Upper lobe of left lung (tissue), 4 donors: ENCODE results near the gene IGSF9B.

Experiments used
- CTCF ChIP-seq, 6 experiments: fragments of 450-650 bp in 4 of 6; fragments of 200-600 bp in 2 of 6; sonication (generic) in 2 of 6; IDR thresholded peaks; one replicate each; pipeline ENCODE4 v1.5.1; 2016 to 2019; ENCODE audit warnings: antibody characterized with exemption in 6 of 6
- EP300 ChIP-seq, 4 donors: sonication (generic); formaldehyde crosslinking; IDR thresholded peaks; one replicate each; pipeline ENCODE4 v1.5.1; 2017; ENCODE audit warnings: antibody characterized with exemption in 4 of 4, control low read depth in 2 of 4
- POLR2A ChIP-seq, 4 donors: fragments of 450-650 bp; IDR thresholded peaks; one replicate each; pipeline ENCODE4 v1.5.1; 2016 to 2017; ENCODE audit warnings: antibody characterized with exemption in 4 of 4, mild to moderate bottlenecking in 2 of 4
- POLR2AphosphoS5 ChIP-seq, 2 donors: sonication (generic); formaldehyde crosslinking; IDR thresholded peaks; one replicate each; pipeline ENCODE4 v1.5.1; 2017; ENCODE audit warnings: antibody characterized with exemption in 2 of 2

DNA sequence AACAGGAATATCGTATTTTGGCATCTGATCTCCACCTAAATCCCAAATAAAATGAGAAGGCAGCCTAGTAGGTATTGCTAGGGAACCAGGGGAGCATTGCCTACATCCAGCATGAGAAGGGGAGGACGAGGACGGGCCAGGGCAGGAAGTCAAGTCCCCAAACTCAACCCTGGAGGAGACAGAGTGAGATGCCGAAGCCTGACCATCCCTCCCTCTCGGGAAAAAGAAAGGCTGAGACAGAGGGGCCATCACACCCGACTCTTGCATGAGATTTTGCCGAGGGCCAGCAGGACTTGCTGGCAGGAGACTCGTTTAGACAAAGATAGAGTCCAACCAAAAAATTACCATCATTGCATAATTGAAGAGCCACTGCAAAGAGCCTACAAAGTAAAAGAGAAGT is 61.2 kb downstream of the IGSF9B start:
- TF ChIP-seq POLR2A (IDR thresholded peaks at IDR 0.05), result no peak
- TF ChIP-seq CTCF (IDR thresholded peaks at IDR 0.05), result no peak
- no peak for TF ChIP-seq POLR2AphosphoS5 (IDR thresholded peaks at IDR 0.05)
- TF ChIP-seq EP300 (IDR thresholded peaks at IDR 0.05), result no peak
